Kidney (tissue), 14 donors: ENCODE results near the gene ESRRA. TPM values are rescaled to one million over a fixed set of nuclear protein-coding genes. Genes with fewer than 3 reads are reported as not detected.

Experiments used
- DNase-seq, 5 donors: peaks; one replicate each; pipeline ENCODE4 v3.0.0-alpha.2; 2013 to 2020
- FAIRE-seq: peaks from 2 replicates; lab custom pipeline; 2012; peaks lifted over from hg19 to GRCh38; lab: Jason Lieb, UNC
- H3K27ac ChIP-seq, 2 donors: one replicate each; pipeline ENCODE4 v1.7.0; 2013; ENCODE audit warnings: low read depth in 2 of 2, low read length in 2 of 2, inconsistent platforms in 1 of 2
- H3K27me3 ChIP-seq: one replicate; pipeline ENCODE4 v1.7.1; 2013; ENCODE audit warnings: low read length, inconsistent platforms; ENCODE audit not compliant: control insufficient read depth, insufficient read depth
- H3K36me3 ChIP-seq, 3 donors: one replicate each; pipeline versions ENCODE4 v1.7.0 to v1.7.1; 2013; ENCODE audit warnings: low read length in 3 of 3, control low read depth in 1 of 3, inconsistent platforms in 1 of 3; ENCODE audit not compliant: insufficient read depth in 3 of 3, control insufficient read depth in 2 of 3
- H3K4me1 ChIP-seq, 3 donors: one replicate each; pipeline versions ENCODE4 v1.7.0 to v1.7.1; 2013; ENCODE audit warnings: low read length in 3 of 3, inconsistent platforms in 1 of 3, low read depth in 1 of 3; ENCODE audit not compliant: control insufficient read depth in 2 of 3, insufficient read depth in 2 of 3
- H3K4me3 ChIP-seq, 3 donors: one replicate each; pipeline versions ENCODE4 v1.7.0 to v1.8.1; 2013; ENCODE audit warnings: low read length in 3 of 3, control low read depth in 1 of 3, inconsistent platforms in 1 of 3
- H3K9ac ChIP-seq, 3 donors: one replicate each; pipeline versions ENCODE4 v1.7.0 to v1.7.1; 2013; ENCODE audit warnings: low read length in 3 of 3, control low read depth in 1 of 3, inconsistent platforms in 1 of 3
- H3K9me3 ChIP-seq, 3 donors: one replicate each; pipeline versions ENCODE4 v1.7.0 to v1.7.1; 2013; ENCODE audit warnings: low read length in 3 of 3, control low read depth in 1 of 3, inconsistent platforms in 1 of 3; ENCODE audit not compliant: control insufficient read depth in 2 of 3, insufficient read depth in 1 of 3
- CTCF ChIP-seq: IDR thresholded peaks from 3 replicates; pipeline ENCODE4 v1.5.1; 2012; ENCODE audit warnings: mild to moderate bottlenecking, moderate library complexity, borderline replicate concordance; ENCODE audit not compliant: insufficient read depth; ENCODE audit errors: extremely low read depth
- intact Hi-C: fragments of 100-400 bp; cut with DNase I; formaldehyde crosslinking; loops from one replicate; pipeline ENCODE4 v1.11.1; 2022
- polyA plus RNA-seq: library from polyadenylated mRNA; stranded (reverse); fragments of 350-450 nt; fragmentation: Illumina TruSeq; extraction: RNeasy Lipid Tissue Mini Kit (QIAGEN cat#74804); gene quantifications from one replicate; pipeline ENCODE4 v1.2.3, GENCODE V29; 2014; ENCODE audit warnings: low read depth, low replicate concordance; ENCODE audit not compliant: insufficient read depth
- total RNA-seq: library from RNA; stranded (reverse); fragmentation: NEBNext Ultra II Directional; extraction: Animal tissue kit (Norgen Biotek cat#: 25700); gene quantifications from one replicate; pipeline ENCODE4 v1.2.1, GENCODE V29; 2021
- donor health status: control.
- donor health status: control.
- donor health status: control.
- donor health status: control.
- donor health status: control.
- donor health status: DM: yes; HTN: yes; CAD: no.
- donor health status: Normal renal cell carcinoma (clear cell type).

ESRRA gene
- total and polyA plus RNA-seq, 2 donors from 2014 or later, result 59.7 to 117 TPM

DNA sequence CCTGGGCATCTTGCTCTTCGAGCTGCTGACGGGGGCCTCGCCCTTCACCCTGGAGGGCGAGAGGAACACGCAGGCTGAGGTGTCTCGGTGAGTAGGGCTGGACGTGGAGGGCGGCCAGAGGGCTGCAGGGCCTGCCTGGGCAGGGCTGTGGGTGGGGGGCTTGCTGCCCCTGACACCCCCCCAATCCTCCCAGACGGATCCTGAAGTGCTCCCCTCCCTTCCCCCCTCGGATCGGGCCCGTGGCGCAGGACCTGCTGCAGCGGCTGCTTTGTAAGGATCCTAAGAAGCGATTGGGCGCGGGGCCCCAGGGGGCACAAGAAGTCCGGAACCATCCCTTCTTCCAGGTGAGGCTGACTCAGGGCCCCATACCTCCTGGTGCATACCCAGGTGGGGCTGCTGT, 56.3 kb downstream of the ESRRA start:
- H3K9ac ChIP-seq, result no peak overlapping the region
- DNase-seq, result no peak
- intact Hi-C loops, result no loop called here
- no peaks in the 10 kb centered on the region for H3K27me3 ChIP-seq
- TF ChIP-seq CTCF, result no peak
- peaks cover 0 to 18% (median 5%) of the 10 kb centered on the region in 3 donors for H3K4me1 ChIP-seq
- no peak overlapping the region for H3K27ac ChIP-seq
- FAIRE-seq, result no peak
- no peak overlapping the region for H3K4me3 ChIP-seq
- H3K9me3 ChIP-seq, result no peaks in the 10 kb centered on the region
- H3K36me3 ChIP-seq, result peaks cover 0 to 12% (median 3%) of the 10 kb centered on the region in 3 donors

- no peak overlapping the region for H3K9ac ChIP-seq
- H3K9me3 ChIP-seq, result no peaks in the 10 kb centered on the region
- H3K4me1 ChIP-seq, result peaks cover 0 to 18% (median 5%) of the 10 kb centered on the region in 3 donors
- FAIRE-seq, result no peak
- TF ChIP-seq CTCF, result no peak
- H3K36me3 ChIP-seq, result peaks cover 0 to 12% (median 4%) of the 10 kb centered on the region in 3 donors
- DNase-seq, result no peak
- no peaks in the 10 kb centered on the region for H3K27me3 ChIP-seq
- no peak overlapping the region for H3K27ac ChIP-seq
- intact Hi-C loops, result no loop called here
- no peak overlapping the region for H3K4me3 ChIP-seq
These were observed 57.0 kb downstream of the ESRRA start for GRCh38 chr11:64362339-64362738.

GRCh38 chr11:64364435-64364834, 59.1 kb downstream of the ESRRA start:
- Histone ChIP-seq H3K27ac (no peak overlapping the region), H3K4me3 (no peak overlapping the region), H3K36me3 (peaks cover 0 to 12% (median 4%) of the 10 kb centered on the region in 3 donors), H3K27me3 (no peaks in the 10 kb centered on the region), H3K9me3 (no peaks in the 10 kb centered on the region), H3K4me1 (peaks cover 0 to 9% (median 0%) of the 10 kb centered on the region in 3 donors), H3K9ac (no peak overlapping the region)
- no peak for TF ChIP-seq CTCF
- intact Hi-C loops, result no loop called here
- DNase-seq (no peak), FAIRE-seq (no peak)

- H3K27me3 ChIP-seq, result no peaks in the 10 kb centered on the region
- intact Hi-C loops, result no loop called here
- no peaks in the 10 kb centered on the region for H3K9me3 ChIP-seq
- TF ChIP-seq CTCF, result no peak
- no peak overlapping the region for H3K9ac ChIP-seq
- no peak overlapping the region for H3K27ac ChIP-seq
- H3K4me3 ChIP-seq, result no peak overlapping the region
- no peak for FAIRE-seq
- DNase-seq, result no peak
- peaks cover 0 to 5% (median 0%) of the 10 kb centered on the region in 3 donors for H3K4me1 ChIP-seq
- peaks cover 0 to 12% (median 4%) of the 10 kb centered on the region in 3 donors for H3K36me3 ChIP-seq
These were observed 59.6 kb downstream of the ESRRA start for GRCh38 chr11:64364911-64365310.
